GM12878 (cell line): Measurements from ENCODE around the gene SREK1. TPM values are rescaled to one million over a fixed set of nuclear protein-coding genes. Genes with fewer than 3 reads are reported as not detected.

Experiments
- ATAC-seq: fragments of 200-7000 bp; cut with Tn5 transposase; 3 replicates; pipeline ENCODE4 v1.9.1; 2020; ENCODE audit warnings: mild to moderate bottlenecking, moderate library complexity
- BruUV-seq: library from RNA; stranded (reverse); fragments of 400-500 nt; replicated peaks from 2 replicates; lab custom pipeline; 2021; lab: Mats Ljungman, UMichigan
- CTCF ChIA-PET: fragments of 300-600 bp; sonication (Branson Sonifier 250); formaldehyde crosslinking; extraction: SDS; loops from one replicate; lab custom pipeline; 2021; ENCODE audit warnings: inconsistent platforms; lab: Yijun Ruan, JAX
- POLR2A ChIA-PET: fragments of 350-600 bp; formaldehyde crosslinking; extraction: SDS; loops from one replicate; lab custom pipeline; 2021; ENCODE audit warnings: inconsistent platforms; lab: Charles Lee
- RAD21 ChIA-PET: fragments of 300-600 bp; sonication (Branson Sonifier 250); formaldehyde crosslinking; loops from one replicate; lab custom pipeline; 2023; ENCODE audit warnings: antibody characterized with exemption; ENCODE audit not compliant: unreplicated experiment; lab: Charles Lee
- SMC1A ChIA-PET: fragments of 300-600 bp; sonication (Branson Sonifier 250); formaldehyde crosslinking; loops from one replicate; lab custom pipeline; 2023; ENCODE audit not compliant: unreplicated experiment, uncharacterized antibody; lab: Charles Lee
- DNase-seq: peaks from one replicate; pipeline ENCODE4 v3.0.0-alpha.2; 2011; ENCODE audit warnings: low read depth, low spot score
- FAIRE-seq: peaks from 3 replicates; lab custom pipeline; 2011; peaks lifted over from hg19 to GRCh38; lab: Jason Lieb, UNC
- H2AFZ ChIP-seq: 2 replicates; pipeline ENCODE4 v1.6.0; 2011; ENCODE audit warnings: low read depth, low read length, control low read depth; ENCODE audit not compliant: control insufficient read depth
- H3K27ac ChIP-seq: 2 replicates; pipeline ENCODE4 v1.5.1; 2011; ENCODE audit warnings: control low read depth; ENCODE audit not compliant: control insufficient read depth, insufficient read depth
- H3K27me3 ChIP-seq, 2 experiments: replicated peaks in 1 of 2; 2 replicates each; pipeline versions ENCODE4 v1.6.0 to v1.6.1; 2011; ENCODE audit warnings: low read length in 1 of 2; ENCODE audit not compliant: control insufficient read depth in 2 of 2, insufficient read depth in 2 of 2
- H3K36me3 ChIP-seq, 2 experiments: 2 replicates each; pipeline ENCODE4 v1.5.1; 2011; ENCODE audit warnings: low read length in 1 of 2; ENCODE audit not compliant: control insufficient read depth in 2 of 2, insufficient read depth in 2 of 2
- H3K4me1 ChIP-seq: 2 replicates; pipeline ENCODE4 v1.6.1; 2011; ENCODE audit warnings: mild to moderate bottlenecking, low read length, moderate library complexity, mixed read lengths; ENCODE audit not compliant: control insufficient read depth, insufficient read depth
- H3K4me2 ChIP-seq: 2 replicates; pipeline ENCODE4 v1.6.0; 2011; ENCODE audit warnings: control low read depth; ENCODE audit not compliant: control insufficient read depth, insufficient read depth
- H3K4me3 ChIP-seq: fragments of 200-600 bp; sonication (generic); 2 replicates; pipeline ENCODE4 v1.5.1; 2016
- H3K79me2 ChIP-seq: 2 replicates; pipeline ENCODE4 v1.6.0; 2011; ENCODE audit warnings: low read length; ENCODE audit not compliant: control insufficient read depth, insufficient read depth
- H3K9ac ChIP-seq: 2 replicates; pipeline ENCODE4 v1.8.0; 2011; ENCODE audit warnings: low read length, control low read depth, mixed read lengths; ENCODE audit not compliant: control insufficient read depth, insufficient read depth
- H3K9me3 ChIP-seq: replicated peaks from 3 replicates; pipeline ENCODE4 v1.5.1; 2011; ENCODE audit warnings: mild to moderate bottlenecking, low read length; ENCODE audit not compliant: control insufficient read depth, insufficient read depth
- H4K20me1 ChIP-seq: 2 replicates; pipeline ENCODE4 v1.6.0; 2011; ENCODE audit not compliant: control insufficient read depth, insufficient read depth
- ATF2 ChIP-seq: IDR thresholded peaks from 2 replicates; pipeline ENCODE4 v1.6.1; 2012; ENCODE audit warnings: low read length, inconsistent platforms
- BRCA1 ChIP-seq: IDR thresholded peaks from 2 replicates; pipeline ENCODE4 v1.6.1; 2011; ENCODE audit warnings: low read depth, low read length, improper control_type of control experiment
- GABPA ChIP-seq: IDR thresholded peaks from 2 replicates; pipeline ENCODE4 v1.6.1; 2014; ENCODE audit warnings: antibody characterized with exemption, low read depth, mild to moderate bottlenecking, inconsistent platforms
- IRF4 ChIP-seq: IDR thresholded peaks from 2 replicates; pipeline ENCODE4 v1.6.1; 2011; ENCODE audit warnings: low read depth, low read length
- WGBS: methylation state at CpG from one replicate; pipeline ENCODE4 v1.1.6; 2016; ENCODE audit warnings: low lambda C conversion rate; ENCODE audit not compliant: insufficient replicate concordance, insufficient coverage; ENCODE audit errors: missing lambda C conversion rate; 5-methylcytosine and 5-hydroxymethylcytosine counted together
- in situ Hi-C: fragments of 300-500 bp; cut with MboI; formaldehyde crosslinking; loops from 9 replicates; pipeline ENCODE4 v1.14.3; 2018; ENCODE audit warnings: mixed read lengths
- intact Hi-C: fragments of 100-400 bp; cut with micrococcal nuclease; formaldehyde crosslinking; loops from one replicate; pipeline ENCODE4 v1.14.2; 2022; ENCODE audit not compliant: unreplicated experiment
- polyA plus RNA-seq, 11 experiments: library from polyadenylated mRNA; depleted of rRNA in 4 of 11; unstranded in 6 of 11; stranded (reverse) in 5 of 11; fragments of >200 nt; fragmentation: Nextera tagmentation in 4 of 11; fragmentation: Illumina TruSeq in 1 of 11; extraction: Ambion mirVana in 4 of 11; extraction: Trizol in 1 of 11; gene quantifications; 1 replicate in 1 of 11; 2 replicates in 10 of 11; pipeline versions ENCODE4 v1.2.1 to v1.2.3, GENCODE V29; 2011 to 2016; ENCODE audit warnings: inconsistent platforms in 2 of 11, missing spikeins in 2 of 11, low read depth in 1 of 11
- total RNA-seq, 4 experiments: library from RNA; depleted of rRNA in 3 of 4; stranded (reverse); fragments of >200 nt in 3 of 4; fragmentation: Illumina TruSeq in 1 of 4; extraction: Trizol in 1 of 4; gene quantifications; 2 replicates each; pipeline versions ENCODE4 v1.2.1 to v1.2.3, GENCODE V29; 2013 to 2021

The SREK1 gene
- total and polyA plus RNA-seq, 10 of the 15 experiments (the other 5 are each of a cell fraction or from before 2014, with no cell fraction given): 30.7 to 100 (median 61.5) TPM

- Histone ChIP-seq H3K79me2 (no peaks in the 10 kb centered on the region; the same call in 1 of the 2 replicates), H3K36me3 (peaks cover 0 to 38% of the 10 kb centered on the region in 2 experiments), H3K27ac (no peak overlapping the region), H3K9ac (no peak overlapping the region), H3K4me3 (no peak overlapping the region), H3K4me2 (no peak overlapping the region), H3K9me3 (no peaks in the 10 kb centered on the region), H3K4me1 (no peaks in the 10 kb centered on the region; the same call in 1 of the 2 replicates), H3K27me3 (no peaks in the 10 kb centered on the region), H4K20me1 (no peaks in the 10 kb centered on the region), H2AFZ (no peak overlapping the region)
- WGBS: over 99% methylated on average over 8 of the region's 8 CpGs
- no peak for ATAC-seq
- CTCF ChIA-PET: interaction anchor here (0.8 kb wide), 1 partner anchor 987 kb away, joined by 3 read pairs; no protein-coding TSS in a partner anchor
- SMC1A ChIA-PET: interaction anchor here (0.8 to 2.2 kb wide), 6 partner anchors 7 to 25 kb away, joined by 3 to 5 read pairs (median 3); no protein-coding TSS in a partner anchor
- RAD21 ChIA-PET: no interaction called here
- FAIRE-seq: no peak
- POLR2A ChIA-PET: interaction anchor here (0.6 to 0.9 kb wide), 3 partner anchors 25 to 87 kb away, joined by 3 to 7 read pairs (median 3); no protein-coding TSS in a partner anchor
- intact Hi-C loops: no loop called here
- TF ChIP-seq BRCA1 (no peak), IRF4 (no peak), ATF2 (no peak), GABPA (no peak)
- in situ Hi-C loops: no loop called here
- BruUV-seq: no TSS peak
- no peak for DNase-seq
Observed at GRCh38 chr5:66164044-66164790, 20.1 kb downstream of the SREK1 start.
